Gastrocnemius medialis (tissue), 4 donors: ENCODE data around the gene LIX1. TPM values are rescaled to one million over a fixed set of nuclear protein-coding genes. Genes with fewer than 3 reads are reported as not detected.
A peak's percentile ranks its signal among the peaks of the same experiment; 100 is the strongest.

ENCODE experiments used
- ATAC-seq, 2 donors: fragments of 150-250 bp; one replicate each; pipeline ENCODE4 v1.9.1; 2016
- DNase-seq, 2 donors: peaks; one replicate each; pipeline ENCODE4 v3.0.0-alpha.2; 2019
- H3K27ac ChIP-seq, 4 donors: fragments of 200-600 bp; sonication (generic); 1 replicate in 1 of 4; 2 replicates in 3 of 4; pipeline ENCODE4 v1.5.1; 2016 to 2018; ENCODE audit warnings: mild to moderate bottlenecking in 2 of 4, moderate library complexity in 1 of 4
- H3K27me3 ChIP-seq, 3 donors: fragments of 200-600 bp; sonication (generic) in 2 of 3; 1 replicate in 1 of 3; 2 replicates in 2 of 3; pipeline versions ENCODE4 v1.5.1 to v1.6.0; 2016 to 2019; ENCODE audit warnings: mild to moderate bottlenecking in 1 of 3, moderate library complexity in 1 of 3
- H3K36me3 ChIP-seq, 2 donors: fragments of 200-600 bp; sonication (generic) in 1 of 2; one replicate each; pipeline ENCODE4 v1.5.1; 2017 to 2018
- H3K4me1 ChIP-seq, 2 donors: fragments of 200-600 bp; sonication (generic) in 1 of 2; one replicate each; pipeline ENCODE4 v1.5.1; 2016 to 2017; ENCODE audit warnings: mild to moderate bottlenecking in 2 of 2
- H3K4me3 ChIP-seq, 4 donors: fragments of 200-600 bp; sonication (generic) in 3 of 4; 1 replicate in 1 of 4; 2 replicates in 3 of 4; pipeline ENCODE4 v1.5.1; 2016 to 2019; ENCODE audit warnings: mild to moderate bottlenecking in 2 of 4
- H3K9me3 ChIP-seq, 3 donors: fragments of 200-600 bp; sonication (generic) in 2 of 3; 1 replicate in 1 of 3; 2 replicates in 2 of 3; pipeline ENCODE4 v1.5.1; 2016 to 2019
- POLR2A ChIP-seq, 2 donors: fragments of 450-650 bp; IDR thresholded peaks; one replicate each; pipeline ENCODE4 v1.6.1; 2017; ENCODE audit warnings: antibody characterized with exemption in 2 of 2, mild to moderate bottlenecking in 2 of 2, moderate library complexity in 2 of 2
- in situ Hi-C, 4 donors: fragments of 200-750 bp; cut with MboI; loops; one replicate each; pipeline versions ENCODE4 v1.15.0 to v1.8.0; 2017; ENCODE audit warnings: low sequenced_read_pairs in 4 of 4
- intact Hi-C: fragments of 100-400 bp; cut with DNase I; formaldehyde crosslinking; loops from one replicate; pipeline ENCODE4 v1.15.1; 2023; ENCODE audit warnings: low total_unique reads
- total RNA-seq, 4 donors: library from RNA; depleted of rRNA; stranded (reverse); fragments of >200 nt; gene quantifications; one replicate each; pipeline versions ENCODE4 v1.1.0 to v1.2.3, GENCODE V29; 2016
- TF ChIP-seq, protein P1 (sequence below), 5 experiments: fragments of 450-650 bp in 3 of 5; fragments of 200-600 bp in 2 of 5; sonication (generic) in 2 of 5; IDR thresholded peaks in 4 of 5; conservative IDR thresholded peaks in 1 of 5; 1 replicate in 4 of 5; 2 replicates in 1 of 5; pipeline ENCODE4 v1.5.1; 2016 to 2019; ENCODE audit warnings: antibody characterized with exemption in 5 of 5, mild to moderate bottlenecking in 3 of 5, moderate library complexity in 3 of 5

LIX1 gene
- total RNA-seq, 4 donors from 2014 or later = not detected

DNA sequence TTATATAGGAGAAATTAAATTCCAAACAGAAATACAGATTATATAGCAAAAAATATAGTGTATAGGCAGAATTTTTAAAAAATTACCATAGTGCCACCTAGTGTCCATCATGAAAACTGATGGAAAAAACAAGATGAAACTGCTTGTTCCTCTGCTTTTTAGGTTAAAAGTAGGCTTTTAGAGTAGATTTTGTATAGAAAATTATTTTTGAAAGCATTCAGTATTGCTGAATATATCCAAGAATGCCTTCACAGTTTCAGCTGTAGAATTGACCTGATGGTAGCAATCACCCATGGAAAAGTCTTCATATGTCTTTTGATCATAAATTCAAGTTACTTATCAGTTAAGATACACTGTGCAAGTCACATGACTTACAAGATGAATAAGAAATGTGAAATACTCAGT, 21.0 kb upstream of the LIX1 start:
- no peak for TF ChIP-seq POLR2A (IDR thresholded peaks at IDR 0.05)
- TF ChIP-seq, protein P1, sequence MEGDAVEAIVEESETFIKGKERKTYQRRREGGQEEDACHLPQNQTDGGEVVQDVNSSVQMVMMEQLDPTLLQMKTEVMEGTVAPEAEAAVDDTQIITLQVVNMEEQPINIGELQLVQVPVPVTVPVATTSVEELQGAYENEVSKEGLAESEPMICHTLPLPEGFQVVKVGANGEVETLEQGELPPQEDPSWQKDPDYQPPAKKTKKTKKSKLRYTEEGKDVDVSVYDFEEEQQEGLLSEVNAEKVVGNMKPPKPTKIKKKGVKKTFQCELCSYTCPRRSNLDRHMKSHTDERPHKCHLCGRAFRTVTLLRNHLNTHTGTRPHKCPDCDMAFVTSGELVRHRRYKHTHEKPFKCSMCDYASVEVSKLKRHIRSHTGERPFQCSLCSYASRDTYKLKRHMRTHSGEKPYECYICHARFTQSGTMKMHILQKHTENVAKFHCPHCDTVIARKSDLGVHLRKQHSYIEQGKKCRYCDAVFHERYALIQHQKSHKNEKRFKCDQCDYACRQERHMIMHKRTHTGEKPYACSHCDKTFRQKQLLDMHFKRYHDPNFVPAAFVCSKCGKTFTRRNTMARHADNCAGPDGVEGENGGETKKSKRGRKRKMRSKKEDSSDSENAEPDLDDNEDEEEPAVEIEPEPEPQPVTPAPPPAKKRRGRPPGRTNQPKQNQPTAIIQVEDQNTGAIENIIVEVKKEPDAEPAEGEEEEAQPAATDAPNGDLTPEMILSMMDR (IDR thresholded peaks at IDR 0.05 in 4 of 5, conservative IDR thresholded peaks at IDR 0.05 in 1 of 5) = peak in 4 of 5 experiments; percentile 21 to 65 (median 44)
- Histone ChIP-seq H3K36me3 (peaks cover 0 to 70% of the 10 kb centered on the region in 2 donors), H3K4me3 (no peak overlapping the region), H3K9me3 (no peaks in the 10 kb centered on the region), H3K4me1 (no peaks in the 10 kb centered on the region), H3K27me3 (no peaks in the 10 kb centered on the region), H3K27ac (no peak overlapping the region)
- DNase-seq = no peak
- no peak for ATAC-seq
- in situ Hi-C loops (loop anchor here (5.0 to 25.0 kb wide), 10 partner anchors 159 to 551 kb away; partner anchors contain the start of gene ERAP2 (in 1 of the 4)), intact Hi-C loops (loop anchor here (2.0 to 10.0 kb wide), 7 partner anchors 121 to 819 kb away; no protein-coding TSS in a partner anchor)

DNA sequence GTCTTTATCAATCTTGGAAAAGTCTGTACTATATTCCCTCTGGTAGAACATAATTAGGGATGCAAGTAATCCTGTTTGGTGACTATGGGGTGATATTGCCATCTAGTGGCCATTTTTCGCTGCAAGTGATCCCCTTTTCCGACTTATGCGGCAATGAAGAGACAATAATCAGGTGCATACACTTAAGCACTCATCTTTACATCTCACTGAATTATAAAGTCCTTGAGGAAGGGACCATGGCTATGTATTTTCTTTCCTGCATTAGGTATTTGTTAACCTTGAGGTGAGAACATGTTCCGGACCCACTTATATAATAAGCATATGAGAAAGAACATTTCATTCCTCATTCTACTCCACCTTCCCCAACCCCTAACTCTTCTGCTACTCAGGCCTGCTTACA, 19.6 kb upstream of the LIX1 start:
- Histone ChIP-seq H3K4me1 (no peaks in the 10 kb centered on the region), H3K4me3 (no peak overlapping the region), H3K36me3 (peaks cover 0 to 57% of the 10 kb centered on the region in 2 donors), H3K9me3 (no peaks in the 10 kb centered on the region), H3K27ac (no peak overlapping the region), H3K27me3 (no peaks in the 10 kb centered on the region)
- intact Hi-C loops (loop anchor here (1.0 to 10.0 kb wide), 8 partner anchors 120 to 817 kb away; no protein-coding TSS in a partner anchor), in situ Hi-C loops (loop anchor here (5.0 to 25.0 kb wide), 10 partner anchors 157 to 550 kb away; partner anchors contain the start of gene ERAP2 (in 1 of the 4))
- no peak for TF ChIP-seq POLR2A (IDR thresholded peaks at IDR 0.05)
- TF ChIP-seq, protein P1 (IDR thresholded peaks at IDR 0.05 in 4 of 5, conservative IDR thresholded peaks at IDR 0.05 in 1 of 5) = peak; percentile 75 to 89 (median 81)
- DNase-seq (peak; percentile 10 to 36), ATAC-seq (peak; percentile 66 to 86)

DNA sequence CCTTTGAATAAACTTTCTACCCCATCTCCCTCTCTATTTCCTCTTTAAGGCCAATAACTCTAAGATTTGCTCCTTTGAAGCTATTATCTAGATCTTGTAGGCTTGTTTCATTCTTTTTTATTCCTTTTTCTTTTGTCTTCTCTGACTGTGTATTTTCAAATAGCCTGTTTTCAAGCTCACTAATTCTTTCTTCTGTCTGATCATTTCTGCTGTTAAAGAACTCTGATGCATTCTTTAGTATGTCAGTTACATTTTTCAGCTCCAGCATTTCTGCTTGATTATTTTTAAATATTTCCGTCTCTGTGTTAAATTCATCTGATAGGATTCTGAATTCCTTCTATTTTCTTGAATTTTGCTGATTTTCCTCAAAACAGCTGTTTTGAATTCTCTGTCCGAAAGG, 15.3 kb upstream of the LIX1 start:
- H3K4me3 ChIP-seq = no peak overlapping the region
- H3K27me3 ChIP-seq = no peaks in the 10 kb centered on the region
- H3K4me1 ChIP-seq = no peaks in the 10 kb centered on the region
- no peak overlapping the region for H3K27ac ChIP-seq
- TF ChIP-seq, protein P1 (IDR thresholded peaks at IDR 0.05 in 4 of 5, conservative IDR thresholded peaks at IDR 0.05 in 1 of 5) = no peak
- TF ChIP-seq POLR2A (IDR thresholded peaks at IDR 0.05) = no peak
- H3K36me3 ChIP-seq = peaks cover 0 to 27% of the 10 kb centered on the region in 2 donors
- ATAC-seq (no peak), DNase-seq (no peak)
- no peaks in the 10 kb centered on the region for H3K9me3 ChIP-seq
- intact Hi-C loops = no loop called here
- in situ Hi-C loops = loop anchor here (25.0 kb wide), 4 partner anchors 170 to 545 kb away; no protein-coding TSS in a partner anchor

DNA sequence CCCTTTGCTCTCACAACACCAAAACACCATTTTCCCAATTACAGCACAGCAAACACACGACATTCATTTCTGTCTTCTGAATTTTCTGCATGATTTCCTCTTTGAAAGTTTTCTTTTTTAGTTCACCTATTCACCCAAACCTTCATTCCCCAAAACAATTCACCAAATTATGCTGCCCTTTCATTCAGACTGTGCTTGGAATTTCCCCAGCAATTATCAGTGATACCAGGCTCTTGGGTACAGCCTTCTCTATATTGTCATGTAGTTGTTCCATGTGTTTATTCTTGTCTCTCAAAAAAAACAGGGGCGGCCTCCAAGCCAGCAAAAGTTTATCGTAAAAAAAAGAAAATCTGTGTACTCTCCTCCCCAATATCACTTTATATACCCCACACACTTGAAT, 9.0 kb upstream of the LIX1 start:
- no peak for ATAC-seq
- H3K4me3 ChIP-seq = no peak overlapping the region
- no peaks in the 10 kb centered on the region for H3K9me3 ChIP-seq
- no peak overlapping the region for H3K27ac ChIP-seq
- no peaks in the 10 kb centered on the region for H3K27me3 ChIP-seq
- H3K36me3 ChIP-seq = no peaks in the 10 kb centered on the region
- intact Hi-C loops (no loop called here), in situ Hi-C loops (loop anchor here (25.0 kb wide), 4 partner anchors 164 to 539 kb away; no protein-coding TSS in a partner anchor)
- DNase-seq = no peak
- TF ChIP-seq, protein P1 (IDR thresholded peaks at IDR 0.05 in 4 of 5, conservative IDR thresholded peaks at IDR 0.05 in 1 of 5) = no peak
- TF ChIP-seq POLR2A (IDR thresholded peaks at IDR 0.05) = no peak
- no peaks in the 10 kb centered on the region for H3K4me1 ChIP-seq
